CD4-positive, alpha-beta T cell (primary cell): ENCODE measurements around the gene PARD6B. TPM values are rescaled to one million over a fixed set of nuclear protein-coding genes. Genes with fewer than 3 reads are reported as not detected.

Source experiments
- ATAC-seq: fragments of 200-7000 bp; cut with Tn5 transposase; one replicate; pipeline ENCODE4 v1.10.0; 2022; ENCODE audit warnings: mild to moderate bottlenecking; ENCODE audit not compliant: poor library complexity
- CTCF ChIA-PET: fragments of 350-600 bp; sonication (Branson Sonifier 250); formaldehyde crosslinking; loops from one replicate; lab custom pipeline; 2021; ENCODE audit warnings: antibody characterized with exemption, inconsistent platforms; lab: Charles Lee
- POLR2A ChIA-PET: fragments of 350-600 bp; sonication (Branson Sonifier 250); formaldehyde crosslinking; loops from one replicate; lab custom pipeline; 2021; ENCODE audit warnings: antibody characterized with exemption, inconsistent platforms; lab: Charles Lee
- DNase-seq, 14 experiments: peaks; one replicate each; pipeline ENCODE4 v3.0.0-alpha.2; 2013 to 2020; ENCODE audit warnings: mixed read lengths in 2 of 14
- H3K27ac ChIP-seq, 2 donors: one replicate each; pipeline versions ENCODE4 v1.5.1 to v1.7.0; 2013; ENCODE audit warnings: low read length in 2 of 2, low read depth in 1 of 2, mild to moderate bottlenecking in 1 of 2
- H3K27me3 ChIP-seq, 2 experiments: 1 replicate in 1 of 2; 2 replicates in 1 of 2; pipeline versions ENCODE4 v1.6.1 to v1.7.0; 2013; ENCODE audit warnings: low read length in 2 of 2, control low read depth in 1 of 2, mild to moderate bottlenecking in 1 of 2, moderate library complexity in 1 of 2; ENCODE audit not compliant: insufficient read depth in 2 of 2, control insufficient read depth in 1 of 2
- H3K36me3 ChIP-seq: one replicate; pipeline ENCODE4 v1.6.1; 2013; ENCODE audit warnings: low read length, control low read depth; ENCODE audit not compliant: insufficient read depth
- H3K4me1 ChIP-seq: one replicate; pipeline ENCODE4 v1.6.1; 2013; ENCODE audit warnings: low read length, control low read depth; ENCODE audit not compliant: insufficient read depth
- H3K4me3 ChIP-seq: one replicate; pipeline ENCODE4 v1.5.1; 2013; ENCODE audit warnings: mild to moderate bottlenecking, low read length, moderate library complexity
- H3K9me3 ChIP-seq, 2 experiments: 1 replicate in 1 of 2; 2 replicates in 1 of 2; pipeline versions ENCODE4 v1.6.1 to v1.7.0; 2013; ENCODE audit warnings: low read length in 2 of 2, mild to moderate bottlenecking in 2 of 2, control low read depth in 1 of 2, moderate library complexity in 1 of 2; ENCODE audit not compliant: control insufficient read depth in 1 of 2, insufficient read depth in 1 of 2
- H3K27ac Mint-ChIP-seq: one replicate; pipeline ENCODE4 v1.8.0; 2020; ENCODE audit warnings: mixed read lengths
- H3K27me3 Mint-ChIP-seq: one replicate; pipeline ENCODE4 v1.8.0; 2021; ENCODE audit warnings: mixed read lengths
- H3K36me3 Mint-ChIP-seq: one replicate; pipeline ENCODE4 v1.8.0; 2021; ENCODE audit warnings: low read depth, mixed read lengths
- H3K4me1 Mint-ChIP-seq: one replicate; pipeline ENCODE4 v1.8.0; 2021; ENCODE audit warnings: low read depth, mixed read lengths
- H3K4me3 Mint-ChIP-seq: one replicate; pipeline ENCODE4 v1.8.0; 2020; ENCODE audit warnings: mild to moderate bottlenecking, mixed read lengths
- H3K9me3 Mint-ChIP-seq: one replicate; pipeline ENCODE4 v1.8.0; 2020; ENCODE audit warnings: mixed read lengths
- CTCF ChIP-seq: fragments of 200-600 bp; IDR thresholded peaks from one replicate; pipeline ENCODE4 v1.8.0; 2022; ENCODE audit warnings: antibody characterized with exemption, mild to moderate bottlenecking
- intact Hi-C, 2 experiments: fragments of 100-400 bp; cut with DNase I in 1 of 2; cut with micrococcal nuclease in 1 of 2; formaldehyde crosslinking; loops; one replicate each; pipeline versions ENCODE4 v1.15.1 to v1.9.0; 2023 to 2025; cut with DNase I, micrococcal nuclease
- total RNA-seq, 174 experiments: library from RNA in 2 of 174; stranded (reverse) in 2 of 174; gene quantifications; one replicate each; pipeline ENCODE4 v1.2.3 and lab custom pipeline; 2021 to 2026

PARD6B gene
- total RNA-seq, 2 experiments from 2014 or later: 5.6 to 8.2 TPM

GRCh38 chr20:50801747-50802125 is 70.4 kb downstream of the PARD6B start:
- no peaks in the 10 kb centered on the region for H3K27me3 ChIP-seq
- TF ChIP-seq CTCF: no peak
- ChIA-PET POLR2A (no interaction called here), CTCF (no interaction called here)
- Mint-ChIP-seq H3K27me3 (no peaks in the 10 kb centered on the region), H3K4me1 (peaks cover 30% of the 10 kb centered on the region), H3K27ac (peak overlapping the region; percentile 36), H3K4me3 (no peak overlapping the region), H3K9me3 (no peaks in the 10 kb centered on the region), H3K36me3 (peaks cover 5% of the 10 kb centered on the region)
- intact Hi-C loops: no loop called here
- ATAC-seq (no peak), DNase-seq (no peak)
- H3K27ac ChIP-seq: no peak overlapping the region
- H3K4me1 ChIP-seq: peaks cover 20% of the 10 kb centered on the region
- H3K9me3 ChIP-seq: no peaks in the 10 kb centered on the region
- no peak overlapping the region for H3K4me3 ChIP-seq
- no peaks in the 10 kb centered on the region for H3K36me3 ChIP-seq

- peaks cover 18% of the 10 kb centered on the region for H3K4me1 ChIP-seq
- H3K36me3 Mint-ChIP-seq: peaks cover 5% of the 10 kb centered on the region
- H3K4me3 Mint-ChIP-seq: no peak overlapping the region
- H3K27me3 Mint-ChIP-seq: no peaks in the 10 kb centered on the region
- H3K27ac ChIP-seq: no peak overlapping the region
- H3K27ac Mint-ChIP-seq: no peak overlapping the region
- no peak overlapping the region for H3K4me3 ChIP-seq
- no peak for TF ChIP-seq CTCF
- no peaks in the 10 kb centered on the region for H3K9me3 Mint-ChIP-seq
- POLR2A ChIA-PET: interaction anchor here (0.6 kb wide), 1 partner anchor 24 kb away, joined by 3 read pairs; no protein-coding TSS in a partner anchor
- H3K4me1 Mint-ChIP-seq: peaks cover 26% of the 10 kb centered on the region
- ATAC-seq: no peak
- no peak for DNase-seq
- CTCF ChIA-PET: interaction anchor here (1.3 to 2.3 kb wide), 2 partner anchors 9 to 12 kb away, joined by 5 read pairs; no protein-coding TSS in a partner anchor
- H3K36me3 ChIP-seq: no peaks in the 10 kb centered on the region
- H3K27me3 ChIP-seq: no peaks in the 10 kb centered on the region
- no peaks in the 10 kb centered on the region for H3K9me3 ChIP-seq
- intact Hi-C loops: no loop called here
These were observed 70.9 kb downstream of the PARD6B start for GRCh38 chr20:50802289-50802688.

GRCh38 chr20:50804437-50805348 is 73.3 kb downstream of the PARD6B start:
- Histone ChIP-seq H3K36me3 (no peaks in the 10 kb centered on the region), H3K4me3 (no peak overlapping the region), H3K9me3 (no peaks in the 10 kb centered on the region), H3K27ac (peak overlapping the region; percentile 23 to 43), H3K4me1 (peaks cover 18% of the 10 kb centered on the region), H3K27me3 (no peaks in the 10 kb centered on the region)
- Mint-ChIP-seq H3K27ac (peak overlapping the region; percentile 86), H3K4me1 (peaks cover 39% of the 10 kb centered on the region), H3K4me3 (peak overlapping the region; percentile 60), H3K36me3 (no peaks in the 10 kb centered on the region), H3K9me3 (no peaks in the 10 kb centered on the region), H3K27me3 (no peaks in the 10 kb centered on the region)
- DNase-seq: peak in 10 of 14 experiments; percentile 9 to 70 (median 34)
- TF ChIP-seq CTCF: no peak
- intact Hi-C loops: no loop called here
- POLR2A ChIA-PET: interaction anchor here (1.2 to 1.7 kb wide), 2 partner anchors 10 to 13 kb away, joined by 3 to 8 read pairs; partner anchors contain the start of gene BCAS4
- CTCF ChIA-PET: interaction anchor here (1.0 to 2.3 kb wide), 4 partner anchors 10 to 127 kb away, joined by 3 to 10 read pairs (median 4); partner anchors contain the start of genes ADNP and BCAS4
- peak; percentile 96 for ATAC-seq
